Stimulated activated CD4-positive, alpha-beta T cell treated with anti-CD3 and anti-CD28 coated beads, Interleukin-15, amount 100 ng/mL, for 1 hour (primary cell): ENCODE data around the gene PMEPA1.
A peak's percentile ranks its signal among the peaks of the same experiment; 100 is the strongest.

ENCODE experiments used
- DNase-seq, 2 donors: peaks; one replicate each; pipeline ENCODE4 v3.0.0-alpha.2; 2020; ENCODE audit warnings: low read depth in 1 of 2, low spot score in 1 of 2

PMEPA1 gene

DNA sequence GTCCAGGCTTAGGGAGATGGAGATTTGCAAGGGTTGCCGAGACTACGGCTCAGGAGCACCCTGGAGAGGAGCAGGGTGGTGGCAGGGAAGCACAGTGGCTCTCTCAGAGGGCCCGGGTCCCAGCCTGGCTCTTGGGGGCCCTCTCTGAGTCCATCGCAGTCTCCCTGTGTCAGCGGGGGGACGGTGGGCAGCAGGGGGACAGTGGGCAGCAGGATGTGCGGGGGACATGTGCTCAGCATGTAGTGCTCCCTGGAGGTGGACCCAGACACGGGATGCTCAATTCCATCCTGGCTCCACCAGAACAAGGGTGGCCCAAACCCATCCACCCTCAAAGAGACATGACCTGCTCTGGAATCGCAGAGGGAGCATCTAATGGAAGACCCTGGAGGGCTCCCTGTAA lies 46.6 kb downstream of the PMEPA1 start:
- no peak for DNase-seq

- no peak for DNase-seq
Measured at GRCh38 chr20:57662456-57663240, 47.2 kb downstream of the PMEPA1 start.

GRCh38 chr20:57661746-57662455 lies 47.9 kb downstream of the PMEPA1 start:
- DNase-seq = no peak

GRCh38 chr20:57660922-57661745 lies 48.7 kb downstream of the PMEPA1 start:
- no peak for DNase-seq

- no peak for DNase-seq
Measured at GRCh38 chr20:57660181-57660921, 49.5 kb downstream of the PMEPA1 start.

- no peak for DNase-seq
Measured at GRCh38 chr20:57659517-57660180, 50.2 kb downstream of the PMEPA1 start.

DNA sequence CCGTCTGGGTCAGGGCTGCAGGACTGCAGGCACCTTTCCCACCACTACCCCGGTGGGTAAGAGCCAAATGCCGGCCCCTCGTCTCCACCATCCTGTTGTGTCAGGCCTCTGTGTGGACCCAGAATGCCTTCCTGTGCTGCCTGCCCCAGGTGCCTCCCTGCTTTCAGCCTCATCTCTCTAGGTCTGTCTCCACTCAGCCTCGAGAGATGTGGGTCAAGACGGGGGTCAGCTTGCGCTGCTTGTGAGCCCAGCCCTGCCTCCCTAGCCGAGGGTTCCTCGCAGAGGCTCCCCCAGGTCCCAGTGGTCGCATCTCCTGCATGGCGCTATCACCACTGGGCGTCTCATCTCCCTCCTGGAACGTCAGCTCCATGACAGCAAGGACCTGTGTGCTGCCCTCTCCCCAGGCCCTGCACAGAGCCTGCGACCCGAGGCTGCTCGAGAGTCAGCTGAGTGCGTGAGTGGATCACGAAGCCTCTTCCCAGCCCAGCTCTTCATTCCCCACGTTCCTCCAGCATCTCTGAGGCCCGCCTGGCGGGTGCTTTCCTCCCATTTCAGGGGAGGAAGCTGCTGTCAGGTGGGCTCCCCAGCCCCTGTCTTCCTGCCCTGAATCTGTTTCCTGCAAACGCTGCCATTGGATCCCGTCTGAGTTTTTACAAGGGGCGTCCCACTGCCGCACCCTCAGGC lies 50.8 kb downstream of the PMEPA1 start:
- DNase-seq = no peak

DNA sequence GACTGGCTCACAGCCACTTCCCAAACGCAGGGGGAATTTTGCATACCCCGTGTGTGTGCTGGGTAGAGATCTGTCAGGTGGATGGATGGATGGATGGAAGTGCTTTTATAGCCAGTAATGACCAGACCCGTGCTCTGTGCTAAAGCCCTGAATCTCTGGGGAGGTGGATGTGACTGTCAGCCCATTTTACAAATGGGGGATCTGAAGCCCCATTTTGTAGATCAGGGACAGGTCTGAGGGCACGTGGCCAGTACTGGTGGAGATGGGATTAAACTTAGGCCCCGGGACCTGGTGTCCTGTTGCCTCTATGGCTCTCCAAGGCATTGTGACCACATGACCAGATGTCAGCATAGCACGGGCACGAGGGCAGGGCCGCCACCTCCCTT lies 51.4 kb downstream of the PMEPA1 start:
- DNase-seq = no peak

DNA sequence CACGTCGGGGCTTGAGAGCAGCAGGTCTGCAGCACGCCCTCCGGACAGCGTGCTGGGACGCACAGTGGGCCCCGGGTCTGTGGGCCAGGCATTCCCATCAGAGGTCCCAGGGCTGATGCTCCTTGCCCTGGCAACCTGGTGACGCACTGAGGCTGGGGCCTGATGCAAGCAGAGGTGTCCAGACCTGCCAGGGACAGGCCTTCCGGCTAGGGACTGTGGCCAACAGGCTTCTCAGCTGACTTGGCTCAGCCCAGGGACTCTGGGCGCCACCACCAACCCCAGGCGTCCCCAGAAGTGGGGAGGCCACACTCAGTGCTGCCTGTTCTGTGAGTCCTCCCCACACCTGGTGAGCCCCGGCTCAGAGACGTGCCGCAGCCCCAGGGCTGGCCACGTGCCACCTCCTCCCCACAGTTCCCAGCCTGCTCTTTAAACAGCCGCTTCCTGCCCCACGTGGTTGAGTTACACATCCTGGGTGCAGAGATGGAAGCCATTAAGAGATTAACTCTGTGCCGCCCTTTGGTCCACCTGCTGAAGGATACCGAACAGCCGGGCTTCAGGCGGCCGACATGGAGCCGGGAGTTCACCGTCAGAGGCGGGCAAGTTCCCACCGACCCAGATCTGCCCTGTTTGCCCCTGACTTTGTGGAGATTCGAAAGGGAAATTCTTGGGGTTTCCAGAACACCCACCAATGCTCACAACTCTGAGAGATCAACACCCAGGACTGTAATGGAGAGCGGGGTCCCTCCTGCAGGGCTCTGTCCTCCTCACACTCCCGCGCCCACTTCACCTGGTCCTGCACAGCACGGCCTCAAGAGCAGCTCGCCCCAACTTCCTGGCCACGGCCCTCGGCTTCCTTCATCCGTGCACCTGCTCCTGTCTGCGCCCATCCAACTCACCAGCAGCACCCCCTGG lies 52.0 kb downstream of the PMEPA1 start:
- DNase-seq = peak in 1 of 2 donors; percentile 14

DNA sequence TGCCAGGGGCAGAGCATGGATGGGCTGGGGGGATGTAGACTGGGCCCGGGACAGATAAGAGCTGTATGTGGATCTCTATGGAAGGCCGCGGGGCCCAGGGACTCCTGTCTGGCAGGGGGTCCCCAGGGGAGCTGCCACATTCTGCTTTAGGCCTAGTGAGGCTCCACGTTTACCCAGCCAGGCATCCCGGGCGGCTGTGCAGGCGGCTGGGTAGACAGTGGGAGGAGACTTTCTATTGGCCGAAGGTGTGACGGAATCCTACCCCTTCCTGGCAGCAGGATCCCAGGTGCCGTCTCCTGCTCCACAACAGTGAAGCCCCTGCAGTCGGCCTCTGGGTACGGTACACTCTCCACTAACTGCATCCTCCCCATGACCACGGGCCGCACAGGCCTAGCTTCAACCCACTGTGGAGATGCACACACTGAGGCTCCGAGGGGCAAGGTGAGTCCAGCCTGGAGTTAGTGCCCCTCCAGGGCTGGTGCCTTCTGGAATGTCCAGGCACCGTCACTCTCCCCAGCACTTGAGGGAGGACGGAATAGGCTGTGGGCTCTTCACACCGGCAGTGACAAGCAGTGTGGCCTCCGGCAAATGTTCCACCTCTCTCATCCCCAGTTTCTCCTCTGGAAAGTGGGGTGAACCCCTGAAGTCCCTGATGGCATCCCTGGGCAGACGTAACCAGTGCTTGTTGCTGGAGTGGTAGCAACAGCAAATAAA lies 52.8 kb downstream of the PMEPA1 start:
- no peak for DNase-seq

DNA sequence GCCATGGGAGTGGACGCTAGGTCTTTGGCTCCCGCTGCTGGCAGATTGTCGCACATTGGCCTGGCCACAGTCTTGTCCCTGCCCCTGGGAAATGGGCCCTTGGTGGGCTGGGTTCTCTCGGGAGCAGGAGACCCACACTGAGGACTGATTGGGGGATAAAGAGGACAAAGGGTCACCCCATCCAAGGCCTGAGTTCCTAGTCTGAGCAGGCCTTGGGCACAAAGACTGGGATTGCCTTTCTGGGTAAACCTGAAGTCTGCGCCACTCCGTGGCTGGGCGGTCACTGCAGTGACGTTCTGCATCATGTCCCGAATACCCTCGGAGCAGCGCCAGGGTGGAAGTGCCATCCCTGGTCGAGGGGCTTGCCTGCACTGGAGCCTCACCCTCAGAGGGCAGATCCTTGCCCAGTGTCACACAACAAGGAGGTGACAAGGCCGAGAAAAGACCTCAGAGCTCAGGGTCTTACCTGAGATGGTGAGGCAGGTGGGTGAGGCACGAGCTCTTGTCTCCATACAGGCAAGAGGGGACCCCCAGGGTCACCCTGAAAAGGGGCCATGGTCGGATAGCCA lies 53.5 kb downstream of the PMEPA1 start:
- no peak for DNase-seq

DNA sequence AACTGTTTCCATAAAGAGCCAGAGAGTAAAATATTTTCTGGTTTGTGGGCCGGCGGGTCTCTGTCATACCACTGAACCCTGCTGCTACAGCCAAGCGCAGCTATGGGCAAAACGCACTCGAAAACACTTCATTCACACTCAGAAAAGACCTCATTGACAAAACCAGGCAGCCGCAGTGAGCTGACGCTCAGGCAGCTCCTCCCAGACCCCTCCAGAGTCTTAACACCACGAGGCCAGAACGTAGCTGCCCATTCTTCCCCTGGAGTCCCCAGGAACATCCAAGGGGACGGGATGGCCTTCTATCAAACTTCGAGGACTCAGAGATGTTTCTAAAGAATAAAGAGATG lies 54.0 kb downstream of the PMEPA1 start:
- no peak for DNase-seq

GRCh38 chr20:57654998-57655808 lies 54.6 kb downstream of the PMEPA1 start:
- no peak for DNase-seq

DNA sequence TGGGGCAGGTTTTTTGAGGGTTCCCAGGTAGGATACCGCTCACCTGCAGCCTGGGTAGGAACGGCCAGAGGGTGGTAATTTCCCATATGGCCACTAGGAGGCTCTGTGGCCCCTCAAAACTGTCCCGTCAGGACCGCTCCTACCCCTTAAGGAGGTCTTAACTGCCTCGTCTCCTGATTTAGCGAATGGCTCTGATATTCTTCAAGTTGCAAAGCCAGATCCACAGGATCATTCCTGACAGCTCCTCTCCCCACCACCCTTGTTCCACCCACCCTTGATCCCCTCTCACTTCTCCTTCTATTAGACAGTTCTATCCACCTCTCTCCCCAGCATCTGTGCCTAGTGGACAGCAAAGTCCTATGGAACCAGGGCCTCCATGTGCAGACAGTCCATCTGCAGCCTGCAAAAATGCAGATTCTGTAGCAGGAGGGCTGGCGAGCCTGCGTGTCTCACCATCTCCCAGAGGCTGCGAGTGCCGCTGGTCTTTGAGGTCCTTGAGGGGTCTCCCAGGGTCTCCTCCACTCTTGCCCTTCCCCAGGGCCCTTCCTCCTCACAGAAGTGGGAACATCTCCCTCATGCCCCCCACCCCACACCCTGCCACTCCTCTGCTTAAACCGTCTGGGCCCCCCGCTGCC lies 55.3 kb downstream of the PMEPA1 start:
- DNase-seq = peak; percentile 31 to 32

DNA sequence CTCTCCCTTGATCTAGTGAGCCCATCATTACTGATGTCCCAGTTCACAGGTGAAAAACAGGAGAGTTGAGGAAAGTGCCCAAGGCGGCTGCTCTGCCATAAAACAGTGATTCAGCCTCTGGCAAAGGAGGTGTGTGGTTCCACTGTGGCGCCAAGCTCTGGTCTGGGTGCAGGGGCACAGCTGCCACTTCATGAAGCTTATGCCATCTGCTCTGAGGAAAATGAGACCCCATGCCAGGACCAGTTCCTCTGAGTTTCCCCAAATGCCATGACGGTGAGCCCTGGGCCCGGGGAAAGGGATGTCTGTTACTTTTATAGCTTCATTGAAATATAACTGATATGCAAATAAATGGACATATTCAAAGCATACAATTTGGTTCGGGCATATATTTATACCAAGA lies 55.9 kb downstream of the PMEPA1 start:
- DNase-seq = no peak

DNA sequence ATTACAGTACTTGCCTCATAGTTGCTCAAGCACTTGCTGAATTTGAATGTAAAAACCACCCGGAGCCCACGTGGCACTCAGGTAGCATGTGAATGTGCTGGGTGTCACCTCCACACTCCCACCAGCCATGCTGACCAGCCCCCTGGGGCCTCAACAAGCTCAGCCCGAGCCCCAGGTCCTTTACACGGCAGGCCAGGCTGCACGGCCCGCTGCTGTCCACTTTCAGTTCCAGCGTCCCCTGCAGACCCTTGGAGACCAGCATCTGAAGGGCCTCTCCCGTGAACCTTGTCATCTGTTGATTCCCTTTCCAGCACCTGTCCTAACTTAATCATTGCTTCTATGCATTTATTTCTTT lies 56.3 kb downstream of the PMEPA1 start:
- DNase-seq = no peak
